WERI-Rb-1 (cell line): ENCODE data around the gene GABRG3.

ENCODE experiments used
- DNase-seq: peaks from one replicate; pipeline ENCODE4 v3.0.0-alpha.2; 2020
- H3K27ac ChIP-seq: fragments of 250-450 bp; sonication (Bioruptor Pico); 2 replicates; pipeline ENCODE4 v1.5.1; 2020; ENCODE audit warnings: mild to moderate bottlenecking, moderate library complexity
- H3K27me3 ChIP-seq: fragments of 250-450 bp; sonication (Bioruptor Pico); 2 replicates; pipeline ENCODE4 v1.5.1; 2021; ENCODE audit warnings: mild to moderate bottlenecking, low read depth, moderate library complexity; ENCODE audit not compliant: insufficient read depth, severe bottlenecking
- H3K36me3 ChIP-seq: fragments of 250-450 bp; sonication (Bioruptor Pico); 2 replicates; pipeline ENCODE4 v1.5.1; 2020; ENCODE audit warnings: mild to moderate bottlenecking, moderate library complexity
- H3K4me3 ChIP-seq: 2 replicates; pipeline ENCODE4 v1.5.1; 2011; ENCODE audit warnings: low read depth, mild to moderate bottlenecking, control low read depth, low read length
- H3K9me3 ChIP-seq: fragments of 250-450 bp; sonication (Bioruptor Pico); 2 replicates; pipeline ENCODE4 v1.5.1; 2021; ENCODE audit warnings: mild to moderate bottlenecking, moderate library complexity; ENCODE audit not compliant: severe bottlenecking
- TF ChIP-seq, protein P1 (sequence below): IDR thresholded peaks from 2 replicates; pipeline ENCODE4 v1.5.1; 2011; ENCODE audit warnings: low read depth, mild to moderate bottlenecking, control low read depth, inconsistent platforms, low read length

The GABRG3 gene

DNA sequence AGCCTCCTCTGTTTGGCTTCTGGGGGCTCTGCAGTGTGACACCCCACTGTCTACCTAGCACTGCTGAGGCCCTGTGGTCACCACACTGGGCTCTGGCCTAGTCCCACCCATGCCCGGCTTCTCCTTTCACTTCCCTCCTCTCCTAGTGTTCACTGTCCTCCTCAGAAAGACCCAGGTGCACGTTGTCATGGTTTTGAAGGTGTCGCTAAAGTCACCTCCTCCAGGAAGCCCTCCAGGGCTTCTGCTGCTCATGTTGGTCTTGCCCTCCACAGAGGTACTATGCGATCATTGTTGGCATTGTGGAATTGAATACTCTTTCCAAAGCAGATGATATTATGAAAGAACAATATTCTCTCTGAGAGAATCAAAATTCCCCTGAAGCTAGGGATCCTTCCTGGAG, 163.5 kb downstream of the GABRG3 start:
- no peak for DNase-seq
- H3K36me3 ChIP-seq = no peaks in the 10 kb centered on the region
- no peak overlapping the region for H3K4me3 ChIP-seq
- TF ChIP-seq, protein P1, sequence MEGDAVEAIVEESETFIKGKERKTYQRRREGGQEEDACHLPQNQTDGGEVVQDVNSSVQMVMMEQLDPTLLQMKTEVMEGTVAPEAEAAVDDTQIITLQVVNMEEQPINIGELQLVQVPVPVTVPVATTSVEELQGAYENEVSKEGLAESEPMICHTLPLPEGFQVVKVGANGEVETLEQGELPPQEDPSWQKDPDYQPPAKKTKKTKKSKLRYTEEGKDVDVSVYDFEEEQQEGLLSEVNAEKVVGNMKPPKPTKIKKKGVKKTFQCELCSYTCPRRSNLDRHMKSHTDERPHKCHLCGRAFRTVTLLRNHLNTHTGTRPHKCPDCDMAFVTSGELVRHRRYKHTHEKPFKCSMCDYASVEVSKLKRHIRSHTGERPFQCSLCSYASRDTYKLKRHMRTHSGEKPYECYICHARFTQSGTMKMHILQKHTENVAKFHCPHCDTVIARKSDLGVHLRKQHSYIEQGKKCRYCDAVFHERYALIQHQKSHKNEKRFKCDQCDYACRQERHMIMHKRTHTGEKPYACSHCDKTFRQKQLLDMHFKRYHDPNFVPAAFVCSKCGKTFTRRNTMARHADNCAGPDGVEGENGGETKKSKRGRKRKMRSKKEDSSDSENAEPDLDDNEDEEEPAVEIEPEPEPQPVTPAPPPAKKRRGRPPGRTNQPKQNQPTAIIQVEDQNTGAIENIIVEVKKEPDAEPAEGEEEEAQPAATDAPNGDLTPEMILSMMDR = no peak
- no peaks in the 10 kb centered on the region for H3K27me3 ChIP-seq
- H3K9me3 ChIP-seq = no peaks in the 10 kb centered on the region
- H3K27ac ChIP-seq = no peak overlapping the region

DNA sequence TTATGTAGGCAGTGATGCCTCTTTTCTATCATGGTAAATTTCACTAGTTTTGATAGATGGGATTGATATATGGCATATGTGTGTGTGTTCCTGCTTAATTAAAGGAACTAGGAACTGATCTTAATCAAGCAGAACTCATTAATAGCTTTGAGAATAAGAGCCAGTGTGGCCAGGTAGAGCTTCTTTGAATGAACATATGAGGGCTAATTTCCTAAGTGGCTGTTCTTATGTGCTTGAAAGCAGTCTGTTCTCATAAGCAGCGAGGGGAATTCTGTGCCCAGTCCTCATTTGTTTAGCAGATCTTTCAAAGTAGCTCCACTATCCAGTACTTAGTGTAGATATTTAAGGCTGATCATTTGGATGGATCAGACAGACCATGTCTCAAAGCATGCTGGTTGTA, 164.2 kb downstream of the GABRG3 start:
- H3K36me3 ChIP-seq = no peaks in the 10 kb centered on the region
- peak overlapping the region; percentile 33; the same call in 1 of the 2 replicates for H3K27ac ChIP-seq
- H3K4me3 ChIP-seq = no peak overlapping the region
- no peaks in the 10 kb centered on the region for H3K9me3 ChIP-seq
- TF ChIP-seq, protein P1 = no peak
- peak; percentile 20 for DNase-seq
- no peaks in the 10 kb centered on the region for H3K27me3 ChIP-seq

DNA sequence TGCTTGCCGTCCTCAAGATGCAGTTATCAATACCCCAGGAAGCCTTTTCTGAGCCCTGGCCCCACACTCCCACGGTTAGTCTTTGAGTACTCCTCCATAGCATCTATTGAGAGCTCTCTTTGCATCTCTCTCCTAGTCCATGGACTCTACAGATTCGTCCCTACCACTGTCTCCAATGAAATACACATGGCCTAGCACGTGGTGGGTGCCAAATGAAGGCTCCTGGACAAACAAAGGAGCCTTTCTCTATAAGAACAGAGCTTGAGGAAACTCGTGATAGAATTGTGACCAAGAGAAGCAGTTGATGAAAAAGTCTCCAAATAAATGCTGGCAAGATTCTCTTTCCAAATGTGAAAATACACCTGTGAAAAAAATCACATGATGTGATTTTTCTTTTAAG, 166.1 kb downstream of the GABRG3 start:
- no peak for DNase-seq
- H3K9me3 ChIP-seq = no peaks in the 10 kb centered on the region
- TF ChIP-seq, protein P1 = no peak
- no peaks in the 10 kb centered on the region for H3K36me3 ChIP-seq
- no peak overlapping the region for H3K4me3 ChIP-seq
- H3K27ac ChIP-seq = no peak overlapping the region
- no peaks in the 10 kb centered on the region for H3K27me3 ChIP-seq

DNA sequence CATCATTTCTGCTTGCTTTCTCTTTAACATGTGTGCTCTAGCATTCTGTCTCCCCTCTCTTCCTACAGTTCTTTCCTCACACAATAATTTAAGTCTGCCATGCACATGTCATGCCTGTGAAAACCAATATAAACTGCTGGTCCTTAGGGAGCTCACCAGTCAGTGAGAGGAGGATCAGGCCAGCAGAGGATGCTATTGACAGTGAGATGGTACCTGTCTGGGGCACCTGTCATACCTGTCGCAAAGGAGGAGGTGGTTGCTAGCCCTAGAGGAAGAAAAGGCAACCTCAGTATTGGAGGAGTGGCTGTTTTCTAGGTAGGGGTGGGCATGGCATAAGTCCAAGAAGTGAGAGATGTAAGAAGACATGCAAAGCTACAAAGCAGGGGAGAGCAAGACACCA, 194.6 kb downstream of the GABRG3 start:
- H3K27ac ChIP-seq = no peak overlapping the region
- DNase-seq = no peak
- no peaks in the 10 kb centered on the region for H3K36me3 ChIP-seq
- TF ChIP-seq, protein P1 = no peak
- H3K27me3 ChIP-seq = no peaks in the 10 kb centered on the region
- no peak overlapping the region for H3K4me3 ChIP-seq
- no peaks in the 10 kb centered on the region for H3K9me3 ChIP-seq

DNA sequence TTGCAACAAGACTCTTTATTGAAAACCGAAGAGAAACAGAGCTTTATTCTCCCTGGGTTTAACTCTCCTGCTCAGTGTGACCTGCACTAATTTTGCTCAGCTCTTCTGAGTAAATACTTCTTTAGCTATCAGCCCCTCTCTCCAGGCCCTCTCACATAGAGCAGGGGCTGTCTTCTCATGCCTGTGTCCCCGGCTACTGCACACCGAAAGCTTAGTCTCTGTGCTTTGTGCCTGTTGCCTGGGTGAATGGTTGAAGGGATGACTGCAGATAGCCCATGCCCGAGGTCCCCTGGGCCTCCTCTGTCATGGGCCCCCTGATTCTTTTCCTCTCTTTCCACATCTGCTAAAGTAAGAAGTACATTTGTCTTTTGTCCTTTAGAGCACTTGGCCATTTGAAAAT, 195.9 kb downstream of the GABRG3 start:
- Histone ChIP-seq H3K36me3 (no peaks in the 10 kb centered on the region), H3K27ac (no peak overlapping the region), H3K27me3 (no peaks in the 10 kb centered on the region), H3K9me3 (no peaks in the 10 kb centered on the region), H3K4me3 (no peak overlapping the region)
- TF ChIP-seq, protein P1 = no peak
- DNase-seq = no peak

DNA sequence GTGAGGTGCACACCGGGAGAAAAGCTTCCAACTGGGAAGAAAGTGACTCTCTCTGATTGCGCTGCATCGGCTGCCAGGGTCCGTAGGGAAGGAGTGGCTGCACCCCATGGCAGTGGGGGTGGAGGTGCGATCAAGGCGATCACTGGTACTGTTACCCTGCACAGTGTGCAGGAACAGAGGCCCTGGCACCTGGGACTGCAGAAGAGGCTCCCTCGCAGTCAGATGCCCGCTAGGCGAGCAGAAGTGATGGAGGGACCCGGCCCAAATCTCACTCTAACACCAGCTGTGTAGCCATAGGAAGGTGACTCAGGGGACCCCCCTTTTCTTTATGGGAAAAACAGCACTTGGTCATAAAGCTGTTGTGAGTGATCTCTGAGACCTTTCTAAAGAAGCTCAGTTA, 196.8 kb downstream of the GABRG3 start:
- DNase-seq = no peak
- no peak overlapping the region for H3K27ac ChIP-seq
- no peak overlapping the region for H3K4me3 ChIP-seq
- H3K27me3 ChIP-seq = no peaks in the 10 kb centered on the region
- no peaks in the 10 kb centered on the region for H3K36me3 ChIP-seq
- H3K9me3 ChIP-seq = no peaks in the 10 kb centered on the region
- TF ChIP-seq, protein P1 = no peak
